T-helper 2 cell (primary cell): Measurements from ENCODE around the gene KCNC1.

ENCODE experiments used
- DNase-seq, 5 experiments: peaks; one replicate each; pipeline versions ENCODE4 v3.0.0 to v3.0.0-alpha.2; 2012 to 2022

The KCNC1 gene

GRCh38 chr11:17796154-17796553 lies 61.6 kb downstream of the KCNC1 start:
- no peak for DNase-seq

DNA sequence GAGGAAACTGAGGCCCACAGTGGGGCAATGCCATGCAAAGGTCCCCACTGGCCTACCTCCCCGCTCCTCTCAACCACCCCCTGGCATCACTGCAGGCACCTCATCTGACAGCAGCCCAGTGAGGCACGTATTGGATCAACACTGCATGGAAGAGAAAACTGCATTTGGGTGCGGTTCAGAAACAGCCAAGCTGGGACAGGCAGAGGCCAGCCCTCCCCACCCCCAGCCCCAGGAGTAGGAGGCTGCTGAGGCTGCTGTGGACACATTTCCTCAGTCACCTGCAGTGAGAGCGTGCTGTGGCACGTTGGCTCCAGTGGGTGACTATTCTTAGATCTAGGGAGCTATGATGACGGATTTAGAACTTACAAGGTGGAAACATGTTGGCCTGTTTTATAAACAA lies 63.7 kb downstream of the KCNC1 start:
- DNase-seq = no peak

- DNase-seq = no peak
These were observed 64.1 kb downstream of the KCNC1 start for GRCh38 chr11:17798716-17799115.

- DNase-seq = no peak
These were observed 64.6 kb downstream of the KCNC1 start for GRCh38 chr11:17799147-17799546.

DNA sequence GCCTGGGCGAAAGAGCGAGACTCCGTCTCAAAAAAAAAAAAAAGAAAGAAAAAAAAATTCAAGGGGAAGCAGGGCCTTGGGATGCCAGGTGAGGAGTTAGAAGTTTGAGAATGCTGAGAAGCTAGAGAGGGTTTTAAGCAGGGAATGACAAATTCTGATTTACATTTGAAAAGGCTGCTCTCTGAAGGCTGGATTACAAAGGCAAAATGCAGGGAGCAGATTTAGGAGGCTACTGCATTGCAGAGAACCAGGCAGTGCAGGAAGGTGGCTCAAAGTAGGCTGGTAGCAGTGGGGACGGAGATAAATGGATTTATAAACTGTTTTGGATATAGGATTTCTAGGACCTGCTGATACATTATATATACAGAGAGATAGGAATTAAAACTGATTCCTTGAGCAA lies 66.6 kb downstream of the KCNC1 start:
- DNase-seq = no peak

DNA sequence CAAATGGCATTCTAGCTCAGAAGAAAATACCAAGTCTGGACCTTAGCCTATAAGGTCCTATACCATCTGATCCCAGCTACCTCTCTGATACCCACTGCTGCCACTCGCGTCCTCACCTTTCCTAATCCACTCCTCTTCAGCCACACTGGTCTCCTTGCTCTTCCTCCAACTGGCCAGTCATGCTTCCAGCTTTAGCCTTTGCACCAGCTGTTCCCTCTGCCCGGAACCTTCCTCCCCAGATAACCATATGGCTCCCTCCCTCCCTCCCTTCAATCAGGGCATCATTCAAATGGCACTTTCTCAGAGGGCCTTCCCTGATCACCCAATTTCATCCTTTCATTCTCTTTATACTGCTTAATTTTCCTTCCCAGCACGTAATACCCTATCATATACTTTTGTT lies 67.9 kb downstream of the KCNC1 start:
- no peak for DNase-seq

- DNase-seq = no peak
These were observed 69.3 kb downstream of the KCNC1 start for GRCh38 chr11:17803754-17804334.

DNA sequence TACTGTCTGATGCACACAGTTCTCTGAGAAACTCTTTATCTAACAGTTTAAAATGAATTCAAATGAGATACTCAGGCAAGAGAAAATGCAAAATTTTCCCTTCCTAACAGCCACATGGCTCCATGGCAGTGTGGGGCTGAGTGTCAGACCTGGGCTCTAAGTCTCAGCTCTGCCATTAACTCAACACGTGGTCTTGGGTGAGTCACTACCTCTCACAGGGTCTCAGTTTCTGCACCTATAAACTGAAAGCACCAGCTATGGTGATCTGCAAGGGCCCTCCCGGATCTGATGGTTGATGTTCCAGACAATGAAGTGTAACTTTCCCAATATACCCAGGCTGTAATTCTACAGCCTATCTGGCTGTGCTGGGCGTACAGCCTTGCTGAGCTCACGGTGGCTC lies 70.5 kb downstream of the KCNC1 start:
- no peak for DNase-seq

GRCh38 chr11:17805873-17806272 lies 71.3 kb downstream of the KCNC1 start:
- no peak for DNase-seq

GRCh38 chr11:17807034-17807433 lies 72.5 kb downstream of the KCNC1 start:
- DNase-seq = no peak

DNA sequence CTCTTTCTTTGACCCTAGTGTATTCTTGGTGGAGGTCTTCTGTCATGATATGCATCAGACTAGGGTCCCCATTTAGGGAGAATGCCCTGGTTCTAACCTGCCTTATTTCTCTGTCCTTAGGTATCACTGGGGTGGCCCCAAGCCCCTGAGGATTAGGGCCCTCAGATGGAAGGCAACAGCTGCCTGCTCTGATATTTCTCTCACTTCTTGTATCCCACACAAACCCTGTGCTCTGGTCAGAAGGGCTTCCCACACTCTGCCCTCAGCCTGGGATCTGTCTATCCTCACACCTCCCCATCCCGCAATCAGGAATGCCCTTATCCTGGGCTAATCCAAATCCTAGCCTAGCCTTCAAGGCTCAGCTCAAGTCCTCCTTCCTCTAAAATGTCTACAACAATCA lies 75.5 kb downstream of the KCNC1 start:
- no peak for DNase-seq

DNA sequence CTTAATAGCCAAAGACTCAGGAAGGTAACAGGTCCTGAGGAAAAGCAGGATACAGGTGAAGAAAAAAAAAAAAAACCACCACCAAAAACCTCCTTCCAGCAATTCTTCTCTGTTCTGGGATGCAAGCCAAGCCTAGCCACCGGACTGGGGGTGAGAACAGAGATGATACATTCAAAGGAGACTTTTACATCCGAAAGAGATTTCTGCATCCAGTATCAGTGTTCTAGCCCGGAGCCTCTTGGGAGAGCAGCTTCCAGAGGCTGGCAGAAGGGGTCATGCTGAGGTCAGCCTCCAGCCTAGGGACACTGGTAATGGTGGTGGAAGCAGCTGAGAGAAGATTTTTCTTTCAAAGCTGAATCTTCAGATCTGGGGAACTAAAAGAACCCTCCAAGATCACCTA lies 76.2 kb downstream of the KCNC1 start:
- DNase-seq = no peak

- no peak for DNase-seq
These were observed 76.8 kb downstream of the KCNC1 start for GRCh38 chr11:17811352-17811751.

GRCh38 chr11:17812091-17812864 lies 77.7 kb downstream of the KCNC1 start:
- DNase-seq = no peak

GRCh38 chr11:17812865-17813187 lies 78.2 kb downstream of the KCNC1 start:
- DNase-seq = no peak

- DNase-seq = no peak
These were observed 78.9 kb downstream of the KCNC1 start for GRCh38 chr11:17813391-17814059.

GRCh38 chr11:17814546-17814945 lies 80.0 kb downstream of the KCNC1 start:
- no peak for DNase-seq

DNA sequence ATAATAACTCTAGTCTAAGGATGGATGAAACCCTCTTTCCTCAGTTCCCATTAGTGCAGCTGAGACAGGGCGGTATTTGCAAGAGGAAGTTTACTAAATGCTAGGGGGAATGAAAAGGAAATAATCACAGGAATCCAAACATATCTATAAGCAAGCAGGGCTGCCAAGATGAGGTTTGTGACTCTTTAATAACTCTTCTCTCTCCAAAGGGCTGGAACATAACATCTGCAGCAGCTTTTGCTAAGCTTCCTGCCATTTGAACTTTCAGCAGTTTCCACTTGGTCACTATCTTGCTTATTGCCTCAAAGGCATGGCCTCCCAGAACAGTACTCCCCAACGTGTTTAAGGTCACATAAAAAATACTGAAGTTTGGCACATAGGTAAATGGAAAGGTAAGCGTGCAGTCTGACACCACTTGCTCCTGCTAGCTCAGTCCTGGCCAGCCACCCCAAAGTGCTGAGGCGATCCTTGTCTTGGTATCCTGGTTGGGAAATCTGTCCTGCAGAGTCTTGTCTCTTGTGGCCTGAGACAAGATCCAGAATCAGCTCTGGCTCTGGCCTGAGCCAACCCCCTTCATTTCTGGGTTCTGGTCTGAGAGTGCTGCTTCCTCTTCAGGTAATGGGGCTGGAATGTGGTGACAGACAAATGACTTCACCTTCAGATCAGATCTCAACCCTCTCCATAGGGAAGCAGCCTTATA lies 81.8 kb downstream of the KCNC1 start:
- DNase-seq = no peak

DNA sequence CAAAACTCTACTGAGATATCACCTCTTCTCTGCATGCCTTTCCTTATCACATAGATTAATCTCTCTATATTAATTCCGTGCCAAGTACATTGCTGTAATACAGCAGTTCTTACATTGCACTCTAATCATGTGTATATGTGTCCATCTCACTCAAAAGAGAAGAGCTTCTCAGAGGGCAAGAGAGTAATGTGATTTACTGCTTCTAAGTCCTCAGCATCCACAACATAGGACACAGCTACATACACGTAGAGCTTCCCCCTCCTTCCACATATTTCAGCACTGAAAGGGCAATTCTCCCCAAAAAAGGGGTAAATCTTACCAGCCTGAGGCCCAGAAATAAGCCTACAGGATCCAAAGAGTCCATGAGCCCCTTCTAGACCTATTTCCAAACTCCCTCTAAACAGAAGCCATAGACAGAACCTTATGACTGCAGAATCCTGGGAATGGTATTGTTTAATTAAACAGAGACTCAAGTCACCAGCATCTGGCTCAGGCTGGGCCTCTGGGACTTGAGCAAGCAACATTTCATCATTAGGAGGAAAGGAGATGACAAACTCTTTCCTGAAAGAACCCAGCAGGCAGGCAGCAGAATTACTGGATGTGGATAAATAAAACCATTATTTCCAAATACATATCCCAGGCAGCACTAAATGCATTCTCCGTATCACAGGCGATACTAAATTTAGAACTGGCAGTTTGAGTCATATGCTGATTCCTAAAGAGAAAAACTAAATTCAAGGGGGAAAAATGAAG lies 87.2 kb downstream of the KCNC1 start:
- DNase-seq = no peak

DNA sequence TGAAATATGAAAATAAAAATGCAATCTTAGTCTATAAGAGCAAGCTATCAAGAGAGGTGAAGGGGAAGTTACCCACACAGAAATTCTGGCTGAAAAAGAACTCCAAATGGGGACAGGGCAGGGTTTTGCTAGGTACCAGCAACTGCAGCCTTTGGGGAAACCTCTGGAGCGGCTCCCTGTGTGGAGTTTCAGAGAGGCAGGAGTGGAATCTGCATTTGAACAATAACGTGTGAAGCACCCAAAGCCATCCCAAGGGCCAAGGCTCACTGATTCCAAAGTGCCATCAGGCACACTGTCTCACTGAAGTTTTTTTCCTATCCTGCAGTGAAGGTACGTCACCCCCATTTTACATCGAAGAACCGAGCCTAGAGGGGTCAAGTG lies 87.8 kb downstream of the KCNC1 start:
- no peak for DNase-seq

- no peak for DNase-seq
These were observed 92.4 kb downstream of the KCNC1 start for GRCh38 chr11:17827006-17827405.

- DNase-seq = no peak
These were observed 93.8 kb downstream of the KCNC1 start for GRCh38 chr11:17828311-17828751.

GRCh38 chr11:17831228-17831627 lies 96.6 kb downstream of the KCNC1 start:
- DNase-seq = no peak
